Activated effector memory CD4-positive, alpha-beta T cell treated with anti-CD3 and anti-CD28 coated beads, Interleukin-2, amount 50 U/mL, for 16 hours (primary cell): ENCODE results near the gene SLC13A4.
"Not testable (repeated sequence)": the region's sequence is repeated elsewhere in the genome, so short reads cannot be mapped to it uniquely, and the experiment has no call there.

Source experiments
- DNase-seq: peaks from one replicate; pipeline ENCODE4 v3.0.0-alpha.2; 2020

Gene SLC13A4

DNA sequence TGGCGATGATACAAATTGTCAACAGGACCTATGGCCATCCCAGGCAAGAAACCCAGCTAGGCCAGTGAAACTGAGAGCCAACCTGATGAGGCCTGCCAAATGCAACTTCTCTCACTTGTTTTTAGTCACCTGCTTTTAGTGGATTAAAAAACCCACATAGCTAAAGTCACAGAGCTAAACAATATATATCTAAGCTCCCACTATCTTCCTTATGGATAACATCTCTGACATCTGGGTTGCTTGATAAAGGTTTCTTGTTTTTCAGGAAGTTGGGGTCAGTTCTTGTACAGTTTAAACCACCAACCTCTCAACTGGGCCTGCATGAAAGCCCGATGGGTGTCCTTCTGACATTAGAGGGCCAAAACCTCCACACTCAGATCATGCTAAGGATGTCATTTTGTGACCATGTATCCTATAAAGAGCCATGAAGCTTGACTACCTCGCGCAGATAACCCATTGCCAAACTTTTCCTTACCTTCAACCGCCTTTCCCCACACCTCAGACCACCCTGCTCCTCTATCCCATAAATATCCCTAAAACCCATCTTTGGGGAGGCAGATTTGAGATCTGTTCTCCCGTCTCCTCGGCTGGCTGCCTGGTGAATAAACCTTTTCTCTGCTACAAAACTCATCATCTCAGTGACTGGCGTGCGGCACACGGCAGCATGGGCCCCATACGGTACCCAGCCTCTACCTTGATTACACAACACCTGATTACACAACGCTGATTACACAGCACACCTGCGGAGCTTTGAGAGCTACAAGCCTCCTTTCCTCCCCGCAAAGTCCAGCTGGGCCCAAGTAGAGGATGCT is 66.5 kb downstream of the SLC13A4 start:
- DNase-seq, result no peak

DNA sequence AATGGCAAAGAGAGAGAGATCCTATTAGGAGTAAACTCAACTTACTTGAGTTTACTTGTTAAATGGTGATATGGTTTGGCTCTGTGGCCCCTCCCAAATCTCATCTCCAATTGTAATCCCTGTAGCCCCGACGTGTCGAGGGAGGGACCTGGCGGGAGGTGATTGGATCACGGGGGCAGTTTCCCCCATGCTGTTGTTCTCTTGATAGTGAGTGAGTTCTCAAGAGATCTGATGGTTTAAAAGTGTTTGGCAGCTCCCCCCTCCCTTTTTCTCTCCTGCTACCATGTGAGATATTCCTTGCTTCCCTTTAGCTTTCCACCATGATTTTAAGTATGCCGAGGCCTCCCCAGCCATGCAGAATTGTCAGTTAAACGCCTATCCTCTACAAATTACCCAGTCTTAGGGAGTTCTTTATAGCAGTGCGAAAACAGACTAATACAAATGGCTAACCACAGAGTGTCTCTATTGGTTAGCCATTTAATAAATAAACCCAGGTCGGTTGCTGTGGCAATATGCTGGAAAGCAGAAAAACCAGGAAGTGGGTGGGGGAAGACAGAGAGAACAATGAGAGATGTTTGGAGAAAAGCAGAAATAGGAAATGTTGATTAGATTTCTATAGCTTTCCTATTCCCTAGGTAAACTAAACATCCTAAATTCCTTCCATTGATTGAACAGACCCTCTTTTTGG is 68.7 kb downstream of the SLC13A4 start:
- DNase-seq, result no peak

GRCh38 chr7:135658564-135658963 is 69.4 kb downstream of the SLC13A4 start:
- no peak for DNase-seq

- no peak for DNase-seq
Measured at GRCh38 chr7:135653340-135654080, 74.5 kb downstream of the SLC13A4 start.

- no peak for DNase-seq
Measured at GRCh38 chr7:135650831-135651573, 77.0 kb downstream of the SLC13A4 start.

DNA sequence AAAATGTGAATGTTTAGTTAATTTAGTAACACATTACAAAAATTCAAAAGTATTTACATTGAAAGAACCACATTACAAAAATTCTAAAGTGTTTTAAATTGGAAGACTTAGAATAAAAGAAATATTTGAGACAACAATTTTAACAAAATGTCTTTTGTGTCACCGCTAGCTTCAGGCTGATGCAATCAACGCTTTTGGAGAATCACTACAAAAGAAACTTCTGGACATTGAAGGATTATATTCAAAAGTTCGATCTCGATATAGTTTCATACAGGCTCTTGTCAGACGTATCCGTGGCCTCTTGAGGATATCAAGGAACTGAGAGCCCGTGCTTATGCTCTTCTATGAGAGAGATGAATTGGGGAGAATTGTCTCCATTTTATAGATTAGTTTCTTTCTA is 79.8 kb downstream of the SLC13A4 start:
- no peak for DNase-seq

GRCh38 chr7:135647755-135648154 is 80.2 kb downstream of the SLC13A4 start:
- no peak for DNase-seq

GRCh38 chr7:135645296-135645904 is 82.6 kb downstream of the SLC13A4 start:
- no peak for DNase-seq

GRCh38 chr7:135644729-135645128 is 83.3 kb downstream of the SLC13A4 start:
- no peak for DNase-seq

DNA sequence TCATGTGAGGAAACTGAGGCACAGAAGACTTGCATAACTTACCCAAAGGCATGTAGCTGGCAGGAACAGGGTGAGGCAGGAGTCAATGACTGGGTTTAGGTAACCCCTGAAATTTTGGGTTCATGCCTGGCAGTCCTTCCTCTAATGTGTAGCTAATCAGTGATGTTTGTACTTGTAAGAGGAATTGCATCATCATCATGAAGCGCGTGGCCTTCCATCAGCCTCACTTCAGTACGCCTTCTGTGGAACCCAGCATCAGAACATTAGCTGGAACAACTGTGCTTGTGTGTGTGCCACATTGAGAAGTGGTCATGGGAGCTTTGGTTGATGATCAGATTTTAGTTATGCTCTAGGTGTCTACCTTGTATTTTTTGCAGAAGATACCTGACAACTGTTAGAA is 83.8 kb downstream of the SLC13A4 start:
- no peak for DNase-seq

GRCh38 chr7:135639690-135640089 is 88.3 kb downstream of the SLC13A4 start:
- DNase-seq, result not testable (repeated sequence)

- no peak for DNase-seq
Measured at GRCh38 chr7:135634191-135634878, 93.7 kb downstream of the SLC13A4 start.
